ENCODE data around the gene STIL.
A peak's percentile ranks its signal among the peaks of the same experiment; 100 is the strongest.
"Not testable (repeated sequence)": the region's sequence is repeated elsewhere in the genome, so short reads cannot be mapped to it uniquely, and the experiment has no call there.

The STIL gene

DNA sequence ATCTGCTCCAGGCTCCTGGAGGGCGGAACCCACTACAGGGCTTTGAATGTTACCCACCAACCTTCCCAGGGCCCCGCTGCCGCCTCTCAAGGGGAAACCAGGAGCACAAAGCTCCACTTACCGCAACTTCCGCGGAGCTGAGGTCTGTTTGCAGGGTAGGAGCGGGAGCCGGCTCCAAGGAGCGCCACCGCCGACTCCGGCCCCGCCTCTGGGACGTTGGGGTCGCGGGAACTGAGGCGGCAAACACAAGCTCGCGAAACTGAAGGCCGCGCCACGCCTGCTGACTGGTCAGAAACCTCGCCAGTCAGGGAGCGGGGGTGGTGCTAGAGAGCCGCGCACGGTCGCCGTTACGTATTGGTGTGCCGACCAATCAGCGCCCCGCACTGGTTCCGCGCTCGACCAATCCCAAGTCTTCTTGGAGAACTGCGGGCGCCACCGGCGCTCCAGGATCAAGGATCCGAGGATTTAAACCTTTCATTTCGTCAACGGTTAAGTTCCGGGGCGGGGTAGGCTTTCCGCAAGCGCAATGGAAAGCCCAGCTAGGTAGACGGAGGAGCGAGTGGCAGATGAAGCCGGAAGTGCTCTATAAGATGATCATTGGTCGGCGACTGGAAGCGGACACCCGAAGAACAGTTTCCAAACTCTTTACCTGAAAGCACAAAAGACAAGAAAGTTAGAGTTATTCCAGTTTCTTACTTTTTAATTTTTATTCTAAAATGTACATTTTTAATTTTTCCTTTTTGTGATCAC lies at the start of gene STIL:
Gene STIL (minus strand): TSS at position 233 of the 750 bp plus-strand sequence. CDS start 3,828 bp downstream, outside the sequence.
- H3K4me1 ChIP-seq (ENCODE audit: control insufficient read depth, insufficient read depth, low read length), result 0 out of 2 replicates have a peak, but pooled peaks cover 4% of the 10 kb centered on the region
- H3K27ac ChIP-seq (ENCODE audit: low read depth, low read length), result peak within 1 kb of the TSS; percentile 98
- H3K36me3 ChIP-seq (ENCODE audit: control insufficient read depth, insufficient read depth, low read length), result peaks cover 22% of the 10 kb centered on the region
- H3K9ac ChIP-seq (ENCODE audit: low read depth, low read length), result peak within 1 kb of the TSS; percentile 81
- peak within 1 kb of the TSS; percentile 95 for H3K4me3 ChIP-seq (ENCODE audit: low read depth, low read length)
- H3K27me3 ChIP-seq (ENCODE audit: control insufficient read depth, insufficient read depth, low read length), result no peaks in the 10 kb centered on the region
- no peaks in the 10 kb centered on the region for H3K9me3 ChIP-seq (ENCODE audit: control insufficient read depth, insufficient read depth, low read length)

DNA sequence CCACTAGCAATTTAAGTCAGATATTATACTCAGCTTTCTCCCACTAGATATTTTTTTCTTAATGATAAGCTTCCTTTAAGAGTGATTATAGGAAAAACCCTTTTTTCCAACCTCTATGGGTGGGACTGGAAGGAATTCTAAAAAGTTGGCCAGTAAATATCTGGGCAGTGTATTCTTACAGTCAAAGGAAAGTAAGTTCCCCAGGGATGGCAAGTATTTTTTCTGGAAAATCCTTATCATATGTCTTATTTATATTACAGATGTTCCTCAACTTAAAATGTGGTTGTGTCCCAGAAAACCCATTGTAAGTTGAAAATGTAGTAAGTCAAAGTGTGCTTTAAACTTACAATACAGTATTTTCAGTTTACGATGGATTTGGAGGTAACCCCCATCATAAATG lies 48.9 kb upstream of the STIL start:
- Histone ChIP-seq H3K4me1 (ENCODE audit: control insufficient read depth, insufficient read depth, low read length) (no peaks in the 10 kb centered on the region), H3K27me3 (ENCODE audit: control insufficient read depth, insufficient read depth, low read length) (no peaks in the 10 kb centered on the region), H3K9ac (ENCODE audit: low read depth, low read length) (no peak overlapping the region), H3K36me3 (ENCODE audit: control insufficient read depth, insufficient read depth, low read length) (no peaks in the 10 kb centered on the region), H3K4me3 (ENCODE audit: low read depth, low read length) (no peak overlapping the region), H3K27ac (ENCODE audit: low read depth, low read length) (no peak overlapping the region), H3K9me3 (ENCODE audit: control insufficient read depth, insufficient read depth, low read length) (no peaks in the 10 kb centered on the region)

DNA sequence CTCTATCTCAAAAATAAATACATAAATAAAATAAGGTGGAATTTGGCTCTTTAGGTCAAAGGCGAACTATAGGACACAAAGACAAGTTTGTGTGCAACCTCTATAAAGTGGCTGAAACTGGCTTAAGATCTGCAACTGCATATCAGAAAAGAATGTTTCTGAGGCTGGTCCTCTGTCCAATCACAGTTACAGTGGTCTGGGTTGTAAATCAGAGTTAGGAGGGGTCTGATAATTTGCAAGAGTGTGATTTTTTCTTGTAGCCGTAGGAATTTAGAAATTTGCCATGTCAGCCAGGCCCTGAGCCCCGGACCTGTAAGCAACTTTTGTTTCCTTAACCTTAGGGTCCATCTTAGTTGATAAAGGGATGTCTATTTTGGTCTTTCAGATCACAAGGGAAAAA lies 47.4 kb upstream of the STIL start:
- H3K27ac ChIP-seq (ENCODE audit: low read depth, low read length), result no peak overlapping the region

DNA sequence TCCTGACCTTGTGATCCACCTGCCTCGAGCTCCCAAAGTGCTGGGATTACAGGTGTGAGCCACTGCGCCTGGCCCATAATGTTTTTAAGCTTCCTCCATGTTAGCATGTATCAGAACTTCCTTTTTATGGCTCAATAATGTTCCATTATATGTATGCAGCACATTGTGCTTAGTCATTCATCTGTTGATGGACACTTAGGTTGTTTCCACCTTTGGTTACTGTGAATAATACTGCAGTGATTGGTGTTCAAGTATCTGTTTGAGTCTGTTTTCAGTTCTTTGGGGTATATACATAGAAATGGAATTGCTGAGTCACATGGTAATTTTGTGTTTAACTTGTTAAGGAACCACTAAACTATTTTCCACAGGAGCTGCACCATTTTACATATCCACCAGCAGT lies 37.4 kb upstream of the STIL start:
- H3K4me3 ChIP-seq (ENCODE audit: low read depth, low read length), result no peak overlapping the region
- no peaks in the 10 kb centered on the region for H3K9me3 ChIP-seq (ENCODE audit: control insufficient read depth, insufficient read depth, low read length)
- H3K27ac ChIP-seq (ENCODE audit: low read depth, low read length), result no peak overlapping the region
- H3K9ac ChIP-seq (ENCODE audit: low read depth, low read length), result no peak overlapping the region
- H3K4me1 ChIP-seq (ENCODE audit: control insufficient read depth, insufficient read depth, low read length), result no peaks in the 10 kb centered on the region
- no peaks in the 10 kb centered on the region for H3K27me3 ChIP-seq (ENCODE audit: control insufficient read depth, insufficient read depth, low read length)
- H3K36me3 ChIP-seq (ENCODE audit: control insufficient read depth, insufficient read depth, low read length), result no peaks in the 10 kb centered on the region

More for the DNA sequence above, 47.4 kb upstream of the STIL start:
- Histone ChIP-seq H3K9ac (ENCODE audit: low read depth, low read length) (no peak overlapping the region), H3K27me3 (ENCODE audit: control insufficient read depth, insufficient read depth, low read length) (no peaks in the 10 kb centered on the region), H3K9me3 (ENCODE audit: control insufficient read depth, insufficient read depth, low read length) (no peaks in the 10 kb centered on the region), H3K36me3 (ENCODE audit: control insufficient read depth, insufficient read depth, low read length) (no peaks in the 10 kb centered on the region), H3K4me1 (ENCODE audit: control insufficient read depth, insufficient read depth, low read length) (no peaks in the 10 kb centered on the region), H3K4me3 (ENCODE audit: low read depth, low read length) (no peak overlapping the region)

DNA sequence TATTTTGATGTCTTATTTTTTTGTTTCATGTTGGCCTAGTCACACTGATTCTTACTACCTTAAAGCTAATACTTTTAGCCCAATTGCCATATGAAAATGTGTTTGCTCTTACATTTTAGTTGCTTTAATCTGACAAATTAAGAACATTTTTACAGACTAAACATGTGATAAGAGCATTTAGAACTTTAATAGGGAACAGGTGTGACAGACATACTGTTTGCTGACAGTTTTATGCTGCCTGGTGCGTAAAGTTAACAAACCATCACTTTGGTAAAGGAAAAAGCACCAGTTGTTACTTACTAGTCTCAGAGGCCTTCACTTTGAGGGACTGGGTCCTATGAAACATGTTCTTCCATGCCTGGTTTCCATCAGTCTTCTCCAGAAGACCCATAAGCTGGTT lies 34.3 kb upstream of the STIL start:
- Histone ChIP-seq H3K4me1 (ENCODE audit: control insufficient read depth, insufficient read depth, low read length) (no peaks in the 10 kb centered on the region), H3K36me3 (ENCODE audit: control insufficient read depth, insufficient read depth, low read length) (no peaks in the 10 kb centered on the region), H3K4me3 (ENCODE audit: low read depth, low read length) (no peak overlapping the region), H3K9ac (ENCODE audit: low read depth, low read length) (no peak overlapping the region), H3K27me3 (ENCODE audit: control insufficient read depth, insufficient read depth, low read length) (no peaks in the 10 kb centered on the region), H3K27ac (ENCODE audit: low read depth, low read length) (no peak overlapping the region), H3K9me3 (ENCODE audit: control insufficient read depth, insufficient read depth, low read length) (no peaks in the 10 kb centered on the region)

DNA sequence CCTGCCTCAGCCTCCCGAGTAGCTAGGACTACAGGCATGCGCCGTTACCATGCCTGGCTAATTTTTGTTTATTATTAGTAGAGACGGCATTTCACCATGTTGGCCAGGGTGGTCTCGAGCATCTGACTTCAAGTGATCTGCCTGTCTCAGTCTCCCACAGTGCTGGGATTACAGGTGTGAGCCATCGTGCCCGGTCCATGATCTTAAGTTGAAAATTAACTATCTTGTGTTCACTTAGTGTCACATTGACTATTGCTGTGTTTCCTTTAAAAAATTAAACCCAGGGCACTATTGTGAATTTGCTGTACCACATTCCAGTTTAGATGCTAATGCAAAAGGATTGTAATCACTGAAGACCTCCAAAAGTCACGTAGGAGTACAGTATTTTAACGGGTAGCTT lies 33.8 kb upstream of the STIL start:
- no peaks in the 10 kb centered on the region for H3K9me3 ChIP-seq (ENCODE audit: control insufficient read depth, insufficient read depth, low read length)
- no peak overlapping the region for H3K9ac ChIP-seq (ENCODE audit: low read depth, low read length)
- no peak overlapping the region for H3K27ac ChIP-seq (ENCODE audit: low read depth, low read length)
- no peaks in the 10 kb centered on the region for H3K27me3 ChIP-seq (ENCODE audit: control insufficient read depth, insufficient read depth, low read length)
- no peak overlapping the region for H3K4me3 ChIP-seq (ENCODE audit: low read depth, low read length)
- no peaks in the 10 kb centered on the region for H3K4me1 ChIP-seq (ENCODE audit: control insufficient read depth, insufficient read depth, low read length)
- no peaks in the 10 kb centered on the region for H3K36me3 ChIP-seq (ENCODE audit: control insufficient read depth, insufficient read depth, low read length)

DNA sequence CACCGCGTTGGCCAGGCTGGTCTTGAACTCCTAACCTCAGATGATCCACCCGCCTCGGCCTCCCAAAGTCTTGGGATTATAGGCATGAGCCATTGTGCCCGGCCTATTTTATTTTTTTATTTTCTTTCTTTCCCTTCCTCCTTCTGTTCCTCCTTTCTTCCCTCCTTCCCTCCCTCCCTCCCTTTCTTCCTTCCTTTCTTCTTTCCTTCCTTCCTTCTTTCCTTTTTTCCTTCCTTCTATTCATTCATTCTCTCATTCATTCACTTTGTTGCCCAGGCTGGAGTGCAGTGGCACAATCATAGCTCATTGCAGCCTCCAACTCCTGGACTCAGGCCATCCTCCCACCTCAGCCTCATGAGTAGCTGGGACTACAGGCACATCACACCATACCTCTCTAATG lies 33.0 kb upstream of the STIL start:
- not testable (repeated sequence) for H3K36me3 ChIP-seq (ENCODE audit: control insufficient read depth, insufficient read depth, low read length); H3K27ac ChIP-seq (ENCODE audit: low read depth, low read length); H3K9me3 ChIP-seq (ENCODE audit: control insufficient read depth, insufficient read depth, low read length); H3K9ac ChIP-seq (ENCODE audit: low read depth, low read length); H3K27me3 ChIP-seq (ENCODE audit: control insufficient read depth, insufficient read depth, low read length); H3K4me1 ChIP-seq (ENCODE audit: control insufficient read depth, insufficient read depth, low read length); H3K4me3 ChIP-seq (ENCODE audit: low read depth, low read length)

DNA sequence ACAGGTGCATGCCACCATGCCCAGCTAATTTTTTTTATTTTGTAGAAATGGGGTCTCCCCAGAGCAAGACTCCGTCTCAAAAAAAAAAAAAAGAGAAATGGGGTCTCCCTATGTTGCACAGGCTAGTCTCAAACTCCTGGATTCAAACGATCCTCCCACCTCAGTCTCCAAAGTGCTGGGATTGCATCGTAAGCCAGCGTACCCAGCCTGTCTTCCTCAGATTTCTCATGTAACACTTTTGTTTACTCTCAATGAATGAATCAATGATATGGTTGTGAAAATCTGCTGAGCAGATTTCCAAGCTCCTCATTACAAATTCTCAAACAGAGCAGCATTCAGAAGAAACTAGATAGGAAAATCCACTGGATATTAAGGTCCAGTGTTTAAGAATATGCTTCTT lies 26.3 kb upstream of the STIL start:
- Histone ChIP-seq H3K4me3 (ENCODE audit: low read depth, low read length) (no peak overlapping the region), H3K9ac (ENCODE audit: low read depth, low read length) (no peak overlapping the region), H3K36me3 (ENCODE audit: control insufficient read depth, insufficient read depth, low read length) (no peaks in the 10 kb centered on the region), H3K9me3 (ENCODE audit: control insufficient read depth, insufficient read depth, low read length) (no peaks in the 10 kb centered on the region), H3K4me1 (ENCODE audit: control insufficient read depth, insufficient read depth, low read length) (no peaks in the 10 kb centered on the region), H3K27me3 (ENCODE audit: control insufficient read depth, insufficient read depth, low read length) (no peaks in the 10 kb centered on the region), H3K27ac (ENCODE audit: low read depth, low read length) (no peak overlapping the region)

DNA sequence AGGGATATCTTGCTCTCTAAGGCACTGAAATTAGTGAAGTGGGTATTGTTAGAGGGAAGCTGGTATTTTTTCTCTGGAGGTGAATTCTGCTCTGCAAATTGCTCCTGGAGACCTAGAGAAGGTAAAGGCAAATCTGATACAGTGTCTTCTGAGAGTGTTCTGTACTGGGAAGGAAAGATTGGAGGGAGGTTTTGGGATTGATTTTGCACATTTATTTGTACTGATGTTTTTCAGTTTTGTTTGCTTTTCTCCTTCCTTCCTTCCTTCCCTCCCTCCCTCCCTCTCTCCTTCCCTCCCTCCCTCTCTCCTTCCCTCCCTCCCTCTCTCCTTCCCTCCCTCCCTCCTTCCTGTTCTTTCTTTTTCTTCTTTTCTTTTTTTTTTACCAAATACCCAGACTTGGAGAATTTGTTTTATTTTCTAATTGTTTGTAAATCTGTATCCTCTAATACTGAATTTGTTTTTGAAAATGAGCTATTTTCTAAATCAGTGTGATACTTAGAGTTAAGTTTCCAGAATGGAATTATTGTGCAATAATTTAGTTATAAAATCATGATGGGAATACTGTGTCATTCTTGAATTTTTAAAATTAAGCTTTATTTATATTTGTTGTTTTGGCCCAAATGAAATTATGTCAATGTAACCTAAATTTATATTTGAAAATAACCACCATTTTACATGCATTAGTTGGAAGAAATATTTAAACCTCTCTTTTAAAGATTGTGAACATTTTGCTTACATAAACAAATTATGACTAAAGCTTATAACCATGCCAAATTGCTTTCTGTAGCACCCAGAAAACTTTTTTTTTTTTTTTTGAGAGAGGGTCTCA lies 24.5 kb upstream of the STIL start:
- H3K9ac ChIP-seq (ENCODE audit: low read depth, low read length), result no peak overlapping the region
- peaks cover 5% of the 10 kb centered on the region for H3K4me1 ChIP-seq (ENCODE audit: control insufficient read depth, insufficient read depth, low read length)
- H3K4me3 ChIP-seq (ENCODE audit: low read depth, low read length), result no peak overlapping the region
- H3K27me3 ChIP-seq (ENCODE audit: control insufficient read depth, insufficient read depth, low read length), result no peaks in the 10 kb centered on the region
- no peaks in the 10 kb centered on the region for H3K36me3 ChIP-seq (ENCODE audit: control insufficient read depth, insufficient read depth, low read length)
- no peaks in the 10 kb centered on the region for H3K9me3 ChIP-seq (ENCODE audit: control insufficient read depth, insufficient read depth, low read length)
- no peak overlapping the region for H3K27ac ChIP-seq (ENCODE audit: low read depth, low read length)

DNA sequence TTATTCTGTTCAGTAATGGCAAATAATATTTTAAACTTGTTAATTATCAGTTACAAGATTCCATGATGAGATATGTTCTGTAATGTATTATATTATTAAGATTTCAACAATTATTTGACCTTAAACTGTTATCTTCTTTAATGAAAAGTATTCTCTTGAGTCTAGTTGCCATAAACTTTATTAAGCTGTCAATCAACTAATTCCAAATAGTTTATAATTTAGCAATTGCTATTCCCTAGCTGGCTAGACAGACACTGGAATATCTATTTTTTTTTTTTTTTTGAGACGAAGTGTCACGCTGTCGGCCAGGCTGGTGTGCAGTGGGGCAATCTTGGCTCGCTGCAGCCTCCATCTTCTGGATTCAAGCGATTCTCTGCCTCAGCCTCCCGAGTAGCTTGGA lies 23.4 kb upstream of the STIL start:
- Histone ChIP-seq H3K9ac (ENCODE audit: low read depth, low read length) (no peak overlapping the region), H3K36me3 (ENCODE audit: control insufficient read depth, insufficient read depth, low read length) (no peaks in the 10 kb centered on the region), H3K27ac (ENCODE audit: low read depth, low read length) (no peak overlapping the region), H3K4me3 (ENCODE audit: low read depth, low read length) (no peak overlapping the region), H3K9me3 (ENCODE audit: control insufficient read depth, insufficient read depth, low read length) (no peaks in the 10 kb centered on the region), H3K27me3 (ENCODE audit: control insufficient read depth, insufficient read depth, low read length) (no peaks in the 10 kb centered on the region), H3K4me1 (ENCODE audit: control insufficient read depth, insufficient read depth, low read length) (peaks cover 12% of the 10 kb centered on the region)

DNA sequence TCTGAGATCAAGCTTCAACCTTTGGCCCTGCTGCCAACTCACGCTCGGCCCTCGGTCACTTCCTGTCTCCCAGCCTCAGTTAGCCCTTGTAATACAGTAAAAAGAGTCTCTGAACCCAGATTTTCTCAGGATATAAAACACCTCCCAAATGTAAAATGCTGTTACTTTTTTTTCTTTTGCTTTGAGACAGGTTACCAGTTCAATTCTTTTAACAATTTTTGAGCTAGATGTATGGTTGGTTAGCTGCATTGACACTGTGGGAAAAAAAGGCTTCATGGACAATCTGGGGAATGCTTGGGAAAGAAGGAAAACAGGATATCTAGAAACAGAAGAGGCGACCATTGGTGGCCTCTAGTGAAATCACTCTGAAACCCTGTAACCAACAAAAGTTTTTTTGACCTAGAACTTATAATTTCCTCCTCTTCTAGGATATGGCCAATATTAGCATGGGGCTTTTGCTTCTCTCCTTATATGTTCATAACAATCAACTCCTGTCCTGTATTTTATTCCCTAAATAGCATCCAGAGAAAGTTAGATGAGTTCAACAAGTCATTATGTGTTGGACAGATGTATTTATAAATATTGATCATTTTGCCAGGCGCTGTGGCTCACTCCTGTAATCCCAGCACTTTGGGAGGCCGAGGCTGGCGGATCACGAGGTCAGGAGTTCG lies 21.0 kb upstream of the STIL start:
- peak overlapping the region; percentile 99 for H3K27ac ChIP-seq (ENCODE audit: low read depth, low read length)
- no peaks in the 10 kb centered on the region for H3K36me3 ChIP-seq (ENCODE audit: control insufficient read depth, insufficient read depth, low read length)
- H3K4me1 ChIP-seq (ENCODE audit: control insufficient read depth, insufficient read depth, low read length), result peaks cover 12% of the 10 kb centered on the region
- no peaks in the 10 kb centered on the region for H3K27me3 ChIP-seq (ENCODE audit: control insufficient read depth, insufficient read depth, low read length)
- H3K4me3 ChIP-seq (ENCODE audit: low read depth, low read length), result peak overlapping the region; percentile 98
- no peaks in the 10 kb centered on the region for H3K9me3 ChIP-seq (ENCODE audit: control insufficient read depth, insufficient read depth, low read length)
- peak overlapping the region; percentile 68 for H3K9ac ChIP-seq (ENCODE audit: low read depth, low read length)

Measured in HUES48 (cell line).